GM18861 (cell line): ENCODE data around the gene ZNF488.

Experiments
- ATAC-seq: cut with Tn5 transposase; IDR thresholded peaks from one replicate; pipeline ENCODE4 v1.9.1; 2021; ENCODE audit not compliant: unreplicated experiment

Gene ZNF488

GRCh38 chr10:47332371-47332770 lies 51.7 kb downstream of the ZNF488 start:
- ATAC-seq = no peak

DNA sequence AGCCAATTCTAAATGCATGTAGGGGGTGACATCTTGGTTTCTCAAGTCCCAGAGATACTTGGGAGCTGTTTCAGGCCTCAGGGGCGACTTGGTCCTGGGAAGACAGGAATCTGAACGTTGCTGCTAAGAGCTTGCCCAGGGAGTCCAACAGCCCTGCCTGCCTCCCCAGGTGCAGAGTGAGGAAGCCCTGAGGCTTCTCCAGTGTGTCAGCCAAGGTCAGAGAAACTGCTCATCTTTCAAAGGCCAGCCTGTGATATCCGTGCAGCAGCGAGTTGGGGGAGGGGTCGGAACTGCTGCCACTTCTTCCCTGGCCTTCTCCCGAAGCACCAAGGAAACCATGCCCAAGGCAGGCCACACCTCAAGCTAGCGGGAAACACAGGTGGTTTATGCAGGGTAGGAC lies 52.1 kb downstream of the ZNF488 start:
- no peak for ATAC-seq

- ATAC-seq = no peak
Measured at GRCh38 chr10:47331491-47331890, 52.6 kb downstream of the ZNF488 start.

- ATAC-seq = no peak
Measured at GRCh38 chr10:47330804-47331203, 53.3 kb downstream of the ZNF488 start.

- ATAC-seq = no peak
Measured at GRCh38 chr10:47330366-47330765, 53.7 kb downstream of the ZNF488 start.

- no peak for ATAC-seq
Measured at GRCh38 chr10:47329855-47330254, 54.2 kb downstream of the ZNF488 start.

DNA sequence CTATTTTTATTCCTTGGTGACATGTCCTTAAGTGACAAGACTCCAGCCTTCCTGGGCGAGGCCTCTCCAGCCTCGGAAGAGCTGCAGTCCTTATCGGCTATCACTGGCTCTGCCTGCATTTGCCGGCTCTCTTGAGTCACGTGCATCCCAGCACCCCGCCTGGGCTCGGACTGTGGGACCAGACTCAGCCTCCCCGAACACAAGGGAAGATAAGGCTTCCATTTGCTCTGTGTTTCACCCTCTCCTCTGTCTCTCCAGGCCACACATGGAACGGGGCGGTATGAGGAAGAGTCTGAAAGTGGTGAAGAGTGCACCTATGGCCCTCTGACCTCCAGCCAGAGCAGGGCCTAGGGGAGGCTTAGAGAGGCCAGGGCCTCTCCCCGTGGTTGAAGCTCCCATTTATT lies 57.2 kb downstream of the ZNF488 start:
- ATAC-seq = no peak

DNA sequence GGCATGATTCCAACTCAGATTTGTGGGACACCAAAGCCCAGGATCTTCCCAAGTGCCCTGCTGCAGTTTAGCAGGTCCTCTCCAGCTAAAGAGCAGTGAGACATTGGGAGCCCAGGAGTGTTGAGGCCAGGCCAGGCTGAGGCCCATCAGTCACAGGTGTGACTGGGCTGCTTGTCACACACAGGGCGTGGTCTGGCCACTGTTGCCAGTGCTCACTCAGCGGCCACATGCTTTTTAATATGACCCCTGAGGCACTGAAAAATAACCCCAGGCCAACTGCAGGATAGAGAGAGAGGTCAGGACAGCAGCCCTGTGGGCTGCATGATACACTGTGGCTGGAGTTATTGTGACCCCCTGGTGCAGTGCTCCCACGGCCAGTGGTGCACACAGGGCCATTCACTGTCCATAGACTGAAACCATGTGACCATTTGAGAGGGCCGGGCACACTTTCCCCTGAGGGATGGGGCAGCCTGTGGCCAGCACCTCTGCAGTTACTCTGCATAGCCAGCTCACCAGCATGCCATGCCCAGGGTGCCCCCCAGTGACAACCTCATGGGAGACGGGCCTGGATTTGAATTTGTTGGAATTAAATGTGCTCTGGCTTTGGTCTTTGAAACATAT lies 57.7 kb downstream of the ZNF488 start:
- ATAC-seq = no peak

DNA sequence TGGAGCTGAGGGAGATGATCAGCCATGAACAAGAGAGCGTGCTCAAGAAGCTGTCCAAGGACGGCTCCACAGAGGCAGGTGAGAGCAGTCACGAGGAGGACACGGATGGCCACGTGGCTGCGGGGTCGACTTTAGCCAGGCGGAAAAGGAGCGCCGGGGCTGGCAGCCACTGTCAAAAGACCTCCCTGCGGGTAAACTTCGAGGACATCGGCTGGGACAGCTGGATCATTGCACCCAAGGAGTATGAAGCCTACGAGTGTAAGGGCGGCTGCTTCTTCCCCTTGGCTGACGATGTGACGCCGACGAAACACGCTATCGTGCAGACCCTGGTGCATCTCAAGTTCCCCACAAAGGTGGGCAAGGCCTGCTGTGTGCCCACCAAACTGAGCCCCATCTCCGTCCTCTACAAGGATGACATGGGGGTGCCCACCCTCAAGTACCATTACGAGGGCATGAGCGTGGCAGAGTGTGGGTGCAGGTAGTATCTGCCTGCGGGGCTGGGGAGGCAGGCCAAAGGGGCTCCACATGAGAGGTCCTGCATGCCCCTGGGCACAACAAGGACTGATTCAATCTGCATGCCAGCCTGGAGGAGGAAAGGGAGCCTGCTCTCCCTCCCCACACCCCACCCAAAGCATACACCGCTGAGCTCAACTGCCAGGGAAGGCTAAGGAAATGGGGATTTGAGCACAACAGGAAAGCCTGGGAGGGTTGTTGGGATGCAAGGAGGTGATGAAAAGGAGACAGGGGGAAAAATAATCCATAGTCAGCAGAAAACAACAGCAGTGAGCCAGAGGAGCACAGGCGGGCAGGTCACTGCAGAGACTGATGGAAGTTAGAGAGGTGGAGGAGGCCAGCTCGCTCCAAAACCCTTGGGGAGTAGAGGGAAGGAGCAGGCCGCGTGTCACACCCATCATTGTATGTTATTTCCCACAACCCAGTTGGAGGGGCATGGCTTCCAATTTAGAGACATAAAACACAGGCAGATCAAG lies 58.5 kb downstream of the ZNF488 start:
- no peak for ATAC-seq

DNA sequence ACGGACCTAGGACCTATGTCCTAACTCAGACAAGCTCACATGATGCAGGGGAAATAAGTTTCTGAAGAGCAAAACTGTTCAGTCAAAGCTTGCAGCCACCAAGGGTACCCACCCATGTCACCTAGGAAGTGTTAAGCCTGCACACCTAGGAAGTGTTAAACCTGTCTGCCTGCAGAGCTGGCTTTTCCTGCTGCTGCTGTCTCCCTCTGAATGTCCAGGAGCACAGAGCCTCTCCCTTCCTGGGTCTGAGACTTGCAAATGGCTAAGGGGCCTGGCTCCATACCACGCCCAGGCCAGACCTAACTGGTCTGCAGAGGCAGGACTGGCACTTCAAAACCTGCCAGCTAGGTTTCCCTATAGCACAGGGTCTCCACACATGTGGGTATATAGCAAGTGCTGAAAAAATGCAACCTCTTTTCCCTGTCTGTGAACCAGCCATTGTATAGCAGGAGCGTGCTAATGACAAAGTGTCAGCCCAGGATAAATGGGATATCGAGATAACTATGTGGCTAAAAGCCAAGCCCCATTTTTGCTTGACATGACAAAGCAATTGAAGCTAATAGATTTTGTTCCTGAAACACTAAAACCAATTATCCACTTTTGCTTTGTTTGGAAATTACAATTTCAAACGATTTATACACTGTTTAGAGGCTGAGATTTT lies 60.3 kb downstream of the ZNF488 start:
- ATAC-seq = no peak

- no peak for ATAC-seq
Measured at GRCh38 chr10:47323087-47323486, 61.0 kb downstream of the ZNF488 start.

DNA sequence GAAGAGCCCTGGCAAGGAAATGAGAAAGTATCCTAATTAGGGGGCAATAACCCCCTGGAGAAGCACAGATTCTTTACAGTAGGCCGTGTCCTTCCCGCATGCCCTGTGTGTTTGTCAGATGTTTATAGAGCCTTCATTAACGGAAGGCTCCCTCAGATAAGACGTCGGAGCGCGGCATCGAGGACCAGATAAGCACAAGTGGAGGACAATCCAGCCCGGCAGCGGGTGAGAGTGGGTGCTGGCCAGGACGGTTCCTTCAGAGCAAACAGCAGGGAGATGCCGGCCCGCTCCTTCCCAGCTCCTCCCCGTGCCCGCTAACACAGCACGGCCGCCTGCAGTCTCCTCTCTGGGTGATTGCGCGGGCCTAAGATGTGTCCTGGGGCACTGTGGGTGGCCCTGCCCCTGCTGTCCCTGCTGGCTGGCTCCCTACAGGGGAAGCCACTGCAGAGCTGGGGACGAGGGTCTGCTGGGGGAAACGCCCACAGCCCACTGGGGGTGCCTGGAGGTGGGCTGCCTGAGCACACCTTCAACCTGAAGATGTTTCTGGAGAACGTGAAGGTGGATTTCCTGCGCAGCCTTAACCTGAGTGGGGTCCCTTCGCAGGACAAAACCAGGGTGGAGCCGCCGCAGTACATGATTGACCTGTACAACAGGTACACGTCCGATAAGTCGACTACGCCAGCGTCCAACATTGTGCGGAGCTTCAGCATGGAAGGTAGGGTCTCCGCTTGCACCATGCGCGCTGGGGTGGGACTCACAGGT lies 61.6 kb downstream of the ZNF488 start, which contains the start of gene GDF2:
GDF2 (plus strand) TSS at position 155 of the 762 bp plus-strand sequence; CDS start at position 370, 215 bp downstream.
- ATAC-seq = no peak

GRCh38 chr10:47321521-47322195 lies 62.4 kb downstream of the ZNF488 start:
- ATAC-seq = no peak

GRCh38 chr10:47320812-47321211 lies 63.3 kb downstream of the ZNF488 start:
- ATAC-seq = no peak

DNA sequence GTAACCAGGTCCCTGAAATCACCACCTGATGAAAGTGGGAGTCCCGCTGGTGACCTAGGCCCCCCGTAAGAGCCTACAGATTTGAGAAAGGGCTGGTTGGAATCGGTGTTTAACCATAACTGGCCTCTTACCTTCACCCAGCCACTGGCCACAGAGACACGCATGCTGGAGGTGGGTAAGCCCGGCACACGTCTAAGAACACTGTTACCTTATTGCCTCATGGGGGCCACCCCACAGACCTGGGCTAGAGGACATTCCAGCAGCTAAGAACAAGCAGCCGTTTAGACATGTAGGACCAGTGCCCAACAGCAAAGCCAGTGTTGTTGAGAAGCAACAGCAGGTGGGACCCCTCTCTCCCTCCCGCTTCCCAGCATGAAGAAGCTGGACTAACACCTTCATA lies 64.3 kb downstream of the ZNF488 start:
- no peak for ATAC-seq

GRCh38 chr10:47318706-47319105 lies 65.4 kb downstream of the ZNF488 start:
- ATAC-seq = no peak

DNA sequence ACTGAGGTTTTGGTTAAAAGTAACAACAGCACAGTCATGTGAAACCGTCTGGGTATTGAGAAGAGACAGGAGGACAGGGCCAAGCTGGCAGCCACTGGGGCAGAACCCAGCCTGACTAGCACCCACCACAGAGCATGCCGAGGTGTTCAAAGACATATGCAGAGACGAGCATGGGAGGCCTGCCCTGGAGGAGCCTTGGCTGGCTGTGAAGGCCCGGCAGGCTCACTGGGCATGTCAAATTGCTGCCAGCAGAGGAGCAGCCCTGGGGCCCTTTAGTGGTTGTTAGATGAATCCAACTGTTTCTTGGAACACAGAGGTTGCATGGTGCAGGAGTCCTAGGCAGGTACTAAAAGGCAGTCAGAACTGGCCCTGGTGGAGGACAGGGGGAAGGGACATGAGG lies 66.8 kb downstream of the ZNF488 start:
- ATAC-seq = no peak

- ATAC-seq = no peak
Measured at GRCh38 chr10:47316131-47316530, 68.0 kb downstream of the ZNF488 start.
